Neural cell (in vitro differentiated cells): ENCODE measurements around the gene ZC3H12D.

Experiments used
- EP300 ChIP-seq: fragments of 450-650 bp; conservative IDR thresholded peaks from 2 replicates; pipeline ENCODE4 v1.6.1; 2014; ENCODE audit warnings: antibody characterized with exemption, mild to moderate bottlenecking, moderate library complexity; ENCODE audit not compliant: poor library complexity, severe bottlenecking
- EZH2 ChIP-seq: fragments of 200-600, 300-800 bp; shearing (Covaris generic), sonication (generic); IDR thresholded peaks from 2 replicates; pipeline ENCODE4 v1.6.1; 2014; ENCODE audit warnings: antibody characterized with exemption, low read length, borderline replicate concordance, mild to moderate bottlenecking; ENCODE audit not compliant: insufficient read depth, poor library complexity, severe bottlenecking
- REST ChIP-seq: IDR thresholded peaks from 2 replicates; pipeline ENCODE4 v1.6.1; 2012; ENCODE audit warnings: borderline replicate concordance

DNA sequence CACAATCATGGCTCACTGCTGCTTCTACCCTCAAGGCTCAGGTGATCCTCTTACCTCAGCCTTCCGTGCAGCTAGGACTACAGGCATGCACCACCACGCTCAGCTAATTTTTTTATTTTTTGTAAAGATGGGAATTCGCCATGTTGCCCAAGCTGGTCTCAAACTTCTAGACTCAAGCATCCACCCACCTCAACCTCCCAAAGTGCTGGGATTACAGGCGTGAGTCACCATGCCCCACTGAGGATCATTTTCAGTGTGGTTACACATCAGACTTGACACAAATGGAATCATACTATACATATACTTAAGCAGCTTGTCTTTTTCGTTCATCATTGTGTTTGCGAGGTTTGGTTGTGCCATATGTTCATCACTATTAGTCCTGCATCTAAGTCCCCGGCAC is 26.6 kb downstream of the ZC3H12D start:
- no peak for TF ChIP-seq EZH2
- no peak for TF ChIP-seq EP300
- no peak for TF ChIP-seq REST
